ENCODE results near the gene TDP2. TPM values are rescaled to one million over a fixed set of nuclear protein-coding genes. Genes with fewer than 3 reads are reported as not detected.

The TDP2 gene
- polyA plus RNA-seq, 1 experiment, result 46.6 TPM

- TF ChIP-seq CTCF (IDR thresholded peaks at IDR 0.05; ENCODE audit: low read depth, low read length), result no peak
- ChIA-PET CTCF (no interaction called here), POLR2A (no interaction called here)
- H3K27ac ChIP-seq (ENCODE audit: low read depth, low read length), result no peak overlapping the region
- no peak for DNase-seq (ENCODE audit: low read depth, low spot score)
- H3K27me3 ChIP-seq (ENCODE audit: control insufficient read depth, insufficient read depth, low read length), result no peaks in the 10 kb centered on the region
- H3K4me3 ChIP-seq (ENCODE audit: low read depth, low read length), result no peak overlapping the region
- no peaks in the 10 kb centered on the region for H3K9me3 ChIP-seq (ENCODE audit: control insufficient read depth, insufficient read depth, low read length)
These were observed 30.0 kb downstream of the TDP2 start for GRCh38 chr6:24636681-24637080.

- ChIA-PET POLR2A (no interaction called here), CTCF (interaction anchor here (0.8 kb wide), 1 partner anchor 49 kb away, joined by 3 read pairs; no protein-coding TSS in a partner anchor)
- no peaks in the 10 kb centered on the region for H3K27me3 ChIP-seq (ENCODE audit: control insufficient read depth, insufficient read depth, low read length)
- H3K9me3 ChIP-seq (ENCODE audit: control insufficient read depth, insufficient read depth, low read length), result no peaks in the 10 kb centered on the region
- DNase-seq (ENCODE audit: low read depth, low spot score), result no peak
- TF ChIP-seq CTCF (IDR thresholded peaks at IDR 0.05; ENCODE audit: low read depth, low read length), result no peak
- no peak overlapping the region for H3K4me3 ChIP-seq (ENCODE audit: low read depth, low read length)
- no peak overlapping the region for H3K27ac ChIP-seq (ENCODE audit: low read depth, low read length)
These were observed 34.1 kb downstream of the TDP2 start for GRCh38 chr6:24632573-24632972.

GRCh38 chr6:24631671-24632070, 35.0 kb downstream of the TDP2 start:
- no peak overlapping the region for H3K27ac ChIP-seq (ENCODE audit: low read depth, low read length)
- no peak overlapping the region for H3K4me3 ChIP-seq (ENCODE audit: low read depth, low read length)
- POLR2A ChIA-PET, result no interaction called here

GRCh38 chr6:24630856-24631505, 35.7 kb downstream of the TDP2 start:
- DNase-seq (ENCODE audit: low read depth, low spot score), result no peak
- no peaks in the 10 kb centered on the region for H3K27me3 ChIP-seq (ENCODE audit: control insufficient read depth, insufficient read depth, low read length)
- no peaks in the 10 kb centered on the region for H3K9me3 ChIP-seq (ENCODE audit: control insufficient read depth, insufficient read depth, low read length)
- POLR2A ChIA-PET, result no interaction called here
- no peak for TF ChIP-seq CTCF (IDR thresholded peaks at IDR 0.05; ENCODE audit: low read depth, low read length)
- no peak overlapping the region for H3K4me3 ChIP-seq (ENCODE audit: low read depth, low read length)
- H3K27ac ChIP-seq (ENCODE audit: low read depth, low read length), result no peak overlapping the region
- CTCF ChIA-PET, result interaction anchor here (0.8 to 1.0 kb wide), 2 partner anchors 50 to 1089 kb away, joined by 3 to 4 read pairs; no protein-coding TSS in a partner anchor

More at GRCh38 chr6:24631671-24632070, 35.0 kb downstream of the TDP2 start:
- CTCF ChIA-PET, result no interaction called here
- no peak for TF ChIP-seq CTCF (IDR thresholded peaks at IDR 0.05; ENCODE audit: low read depth, low read length)
- H3K9me3 ChIP-seq (ENCODE audit: control insufficient read depth, insufficient read depth, low read length), result no peaks in the 10 kb centered on the region
- H3K27me3 ChIP-seq (ENCODE audit: control insufficient read depth, insufficient read depth, low read length), result no peaks in the 10 kb centered on the region
- no peak for DNase-seq (ENCODE audit: low read depth, low spot score)

- ChIA-PET CTCF (interaction anchor here (1.5 kb wide), 1 partner anchor 41 kb away, joined by 4 read pairs; no protein-coding TSS in a partner anchor), POLR2A (no interaction called here)
- no peak overlapping the region for H3K4me3 ChIP-seq (ENCODE audit: low read depth, low read length)
- no peak for DNase-seq (ENCODE audit: low read depth, low spot score)
- no peaks in the 10 kb centered on the region for H3K27me3 ChIP-seq (ENCODE audit: control insufficient read depth, insufficient read depth, low read length)
- no peak for TF ChIP-seq CTCF (IDR thresholded peaks at IDR 0.05; ENCODE audit: low read depth, low read length)
- no peaks in the 10 kb centered on the region for H3K9me3 ChIP-seq (ENCODE audit: control insufficient read depth, insufficient read depth, low read length)
- no peak overlapping the region for H3K27ac ChIP-seq (ENCODE audit: low read depth, low read length)
These were observed 44.9 kb downstream of the TDP2 start for GRCh38 chr6:24621626-24622289.
